CD4-positive, alpha-beta T cell treated with Interleukin-15 for 4 hours (primary cell): Measurements from ENCODE around the gene DAG1.

Experiments
- DNase-seq: peaks from one replicate; pipeline ENCODE4 v3.0.0-alpha.2; 2020; ENCODE audit warnings: low spot score

DAG1 gene

DNA sequence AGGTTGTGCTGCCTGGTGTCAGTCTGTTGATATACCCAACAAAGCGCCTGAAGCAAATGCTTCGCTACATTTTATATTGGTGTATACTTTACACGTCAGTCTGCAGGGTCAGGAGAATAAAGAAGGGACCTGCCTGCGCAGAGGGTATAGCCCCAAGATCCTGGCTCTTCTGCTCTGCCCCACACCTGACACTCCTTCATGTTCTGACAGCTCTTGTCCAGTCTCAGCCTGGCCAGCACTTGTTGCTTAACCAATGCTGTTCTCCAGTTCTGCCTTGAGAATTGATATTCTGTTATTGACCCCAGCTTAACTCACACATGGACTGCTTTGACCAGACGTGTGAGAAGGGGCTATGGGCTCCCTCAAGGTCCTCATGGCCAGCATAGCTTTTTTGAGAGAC, 48.4 kb downstream of the DAG1 start:
- DNase-seq: no peak

GRCh38 chr3:49519296-49519695, 49.2 kb downstream of the DAG1 start:
- no peak for DNase-seq

DNA sequence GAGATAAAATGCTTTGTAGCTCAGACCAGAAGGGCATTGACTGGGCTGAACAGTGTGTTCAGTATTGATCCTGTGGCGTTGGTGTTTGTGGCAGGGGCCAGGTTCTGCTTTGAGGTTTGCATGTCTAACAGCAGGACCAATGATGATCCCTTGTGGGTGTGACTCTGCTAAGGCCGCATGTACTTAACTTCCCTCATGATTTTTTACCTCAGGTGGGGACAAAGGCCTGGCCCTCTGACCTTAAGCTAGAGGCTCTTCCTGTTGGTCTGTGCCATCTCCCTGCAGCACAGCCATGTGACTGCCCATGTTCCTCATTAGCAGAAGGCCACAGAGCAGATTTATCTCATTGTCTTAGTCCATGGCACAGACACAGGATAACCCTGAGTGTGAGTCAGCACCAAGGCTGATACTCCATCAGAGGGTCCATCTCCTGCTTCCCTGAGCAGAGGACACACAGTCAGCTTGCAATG, 49.9 kb downstream of the DAG1 start:
- DNase-seq: no peak

DNA sequence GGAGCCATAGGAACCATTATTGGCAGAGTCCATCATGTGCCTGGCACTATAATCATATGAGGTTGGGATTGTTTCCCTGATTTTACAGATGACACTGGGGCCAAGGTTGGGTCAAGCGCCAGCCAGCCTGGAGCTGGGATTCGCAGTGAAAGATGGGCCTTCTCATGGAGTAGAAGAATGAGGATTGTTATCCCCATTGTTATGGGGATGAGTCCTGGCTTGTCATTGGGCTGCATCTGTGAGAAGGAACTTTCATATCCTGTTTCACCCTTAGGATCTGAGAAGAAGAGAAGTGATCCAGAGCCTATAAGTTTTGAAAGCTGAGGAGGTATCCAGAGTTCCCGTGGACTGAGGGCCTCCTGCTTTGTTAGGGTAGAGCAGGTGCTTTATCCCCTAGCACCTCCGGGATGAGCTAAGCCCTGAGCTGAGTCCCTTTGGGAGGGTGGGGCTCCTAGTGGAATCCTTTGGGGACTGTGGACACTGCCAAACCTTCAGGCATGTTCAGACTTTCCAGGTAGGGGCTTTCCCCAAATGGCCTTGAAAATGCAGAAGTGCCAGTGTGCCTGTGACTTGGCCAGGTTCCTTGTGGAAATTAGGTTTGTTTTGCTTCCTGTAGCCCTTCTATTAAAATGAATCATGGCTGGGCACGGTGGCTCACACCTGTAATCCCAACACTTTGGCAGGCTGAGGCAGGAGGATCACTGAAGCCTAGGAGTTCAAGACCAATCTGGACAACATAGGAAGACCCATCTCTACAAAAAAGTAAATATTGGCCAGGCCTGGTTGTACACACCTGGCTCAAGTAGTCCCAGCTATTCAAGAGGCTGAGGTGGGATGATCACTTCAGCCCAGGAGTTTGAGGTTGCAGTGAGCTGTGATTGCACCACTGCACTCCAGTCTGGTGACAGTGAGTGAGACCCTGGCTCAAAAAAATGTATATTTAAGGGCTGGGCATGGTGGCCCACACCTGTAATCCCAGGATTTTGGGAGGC, 54.0 kb downstream of the DAG1 start:
- DNase-seq: no peak

DNA sequence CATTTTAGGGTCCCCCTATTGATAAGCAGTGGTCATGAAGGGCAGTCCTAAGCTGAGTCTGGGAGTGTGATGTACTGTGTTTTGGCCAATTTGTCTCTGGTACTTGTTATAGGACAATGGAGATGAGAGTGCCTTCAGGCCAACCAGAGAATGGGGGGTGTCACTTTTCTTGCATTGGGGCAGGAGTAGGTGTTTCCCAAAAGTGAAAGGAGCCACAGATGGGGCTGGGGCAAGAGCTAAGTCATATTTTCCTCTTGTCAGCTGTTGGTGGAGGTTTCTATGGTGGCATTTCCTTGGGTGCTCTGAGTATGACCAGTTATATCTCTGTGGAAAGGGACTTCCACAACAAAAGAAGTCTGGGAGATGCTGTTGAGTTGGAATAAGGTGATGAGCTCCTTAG, 59.5 kb downstream of the DAG1 start:
- no peak for DNase-seq

- DNase-seq: no peak
These were observed 60.2 kb downstream of the DAG1 start for GRCh38 chr3:49530231-49530630.

DNA sequence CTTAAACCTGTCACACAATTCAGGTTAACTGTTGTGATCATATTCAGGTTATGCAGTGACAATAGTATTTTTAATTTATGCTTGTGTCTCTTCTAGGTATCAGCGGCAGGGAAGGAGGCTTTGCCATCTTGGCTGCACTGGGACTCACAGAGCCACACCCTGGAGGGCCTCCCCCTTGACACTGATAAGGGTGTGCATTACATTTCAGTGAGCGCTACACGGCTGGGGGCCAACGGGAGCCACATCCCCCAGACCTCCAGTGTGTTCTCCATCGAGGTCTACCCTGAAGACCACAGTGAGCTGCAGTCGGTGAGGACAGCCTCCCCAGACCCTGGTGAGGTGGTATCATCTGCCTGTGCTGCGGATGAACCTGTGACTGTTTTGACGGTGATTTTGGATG, 60.6 kb downstream of the DAG1 start:
- no peak for DNase-seq

DNA sequence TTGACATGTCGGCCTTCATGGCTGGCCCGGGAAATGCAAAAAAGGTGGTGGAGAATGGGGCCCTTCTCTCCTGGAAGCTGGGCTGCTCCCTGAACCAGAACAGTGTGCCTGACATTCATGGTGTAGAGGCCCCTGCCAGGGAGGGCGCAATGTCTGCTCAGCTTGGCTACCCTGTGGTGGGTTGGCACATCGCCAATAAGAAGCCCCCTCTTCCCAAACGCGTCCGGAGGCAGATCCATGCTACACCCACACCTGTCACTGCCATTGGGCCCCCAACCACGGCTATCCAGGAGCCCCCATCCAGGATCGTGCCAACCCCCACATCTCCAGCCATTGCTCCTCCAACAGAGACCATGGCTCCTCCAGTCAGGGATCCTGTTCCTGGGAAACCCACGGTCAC, 61.2 kb downstream of the DAG1 start:
- no peak for DNase-seq

- no peak for DNase-seq
These were observed 61.6 kb downstream of the DAG1 start for GRCh38 chr3:49531715-49532114.

GRCh38 chr3:49533031-49533430, 63.0 kb downstream of the DAG1 start:
- no peak for DNase-seq

- no peak for DNase-seq
These were observed 63.9 kb downstream of the DAG1 start for GRCh38 chr3:49533786-49534519.

GRCh38 chr3:49534581-49535441, 64.7 kb downstream of the DAG1 start:
- no peak for DNase-seq

DNA sequence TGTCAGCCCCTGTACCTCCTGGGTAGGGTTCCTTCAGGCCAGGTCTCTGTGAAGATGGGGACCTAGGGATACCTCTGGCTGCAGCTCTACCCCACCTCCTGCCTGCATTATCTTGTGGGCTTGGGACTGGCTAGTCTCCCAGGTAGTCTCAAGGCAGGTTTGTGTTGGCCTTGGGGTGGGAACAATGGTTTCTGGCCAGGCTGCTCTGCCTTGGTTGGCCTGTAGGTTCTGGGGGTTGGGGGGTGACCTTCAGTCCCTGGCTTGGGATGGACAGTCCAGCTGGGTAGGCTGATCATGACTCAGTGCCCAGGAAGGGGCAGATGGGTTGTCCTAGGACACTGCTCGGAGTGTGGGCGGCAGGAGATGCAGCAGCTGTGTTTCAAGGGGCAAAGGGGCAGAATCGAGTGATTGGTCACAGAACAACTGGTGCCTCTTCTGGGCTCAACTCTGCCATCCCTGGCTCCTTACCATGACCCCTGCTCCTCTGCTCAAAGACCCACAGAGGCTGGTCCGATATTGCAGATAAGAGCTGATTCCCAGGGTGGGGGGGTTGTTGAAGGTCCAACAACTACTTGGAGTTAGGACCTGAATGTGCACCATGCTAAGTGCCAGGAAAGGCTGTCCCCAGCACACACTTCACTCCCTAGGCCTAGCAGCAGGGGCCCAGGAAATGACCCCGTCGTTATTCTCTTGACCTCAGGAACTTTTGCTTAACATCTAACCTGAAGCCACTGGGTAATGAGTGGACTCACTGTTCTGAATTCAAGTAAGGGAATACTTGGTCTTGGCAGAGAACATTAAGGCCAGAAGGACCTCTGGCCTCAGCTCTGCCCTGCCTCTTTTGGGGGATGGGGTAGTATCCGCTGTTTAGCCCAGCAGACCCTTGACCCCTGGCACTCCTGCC, 66.2 kb downstream of the DAG1 start:
- no peak for DNase-seq

DNA sequence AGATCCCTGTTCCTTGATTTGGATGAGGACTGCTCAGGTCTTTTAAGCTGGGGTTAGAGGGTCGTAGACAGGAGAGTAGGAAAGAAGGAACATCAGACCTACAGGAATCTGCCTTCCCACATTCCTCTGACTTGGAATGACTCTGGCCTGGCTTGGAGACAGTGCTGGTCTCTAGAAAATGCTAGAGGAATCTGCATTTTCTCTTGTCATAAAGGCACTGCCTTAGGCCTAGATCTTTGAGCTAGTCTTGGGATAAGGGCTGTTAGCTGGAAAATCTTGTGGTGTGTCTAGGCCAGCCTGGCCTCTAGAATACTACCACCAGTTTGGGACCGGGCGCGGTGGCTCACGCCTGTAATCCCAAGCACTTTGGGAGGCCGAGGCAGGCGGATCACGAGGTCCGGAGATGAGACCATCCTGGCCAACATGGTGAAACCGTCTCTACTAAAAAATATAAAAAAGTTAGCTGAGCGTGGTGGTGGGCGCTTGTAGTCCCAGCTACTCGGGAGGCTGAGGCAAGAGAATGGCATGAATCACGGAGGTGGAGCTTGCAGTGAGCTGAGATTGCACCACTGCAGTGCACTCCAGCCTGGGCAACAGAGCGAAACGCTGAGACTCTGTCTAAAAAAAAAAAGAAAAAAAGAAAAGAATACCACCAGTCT, 66.9 kb downstream of the DAG1 start:
- DNase-seq: no peak

- DNase-seq: peak; percentile 88
These were observed 69.8 kb downstream of the DAG1 start for GRCh38 chr3:49539659-49540560.

- no peak for DNase-seq
These were observed 82.0 kb downstream of the DAG1 start for GRCh38 chr3:49552087-49552486.

- no peak for DNase-seq
These were observed 83.2 kb downstream of the DAG1 start for GRCh38 chr3:49553324-49553691.

GRCh38 chr3:49553692-49554632, 83.9 kb downstream of the DAG1 start, which contains the start of gene BSN:
Gene BSN, plus strand, starts transcription at chr3:49554477. Its CDS starts 126 bp downstream, at chr3:49554603.
- DNase-seq: peak; percentile 87
